Measurements from ENCODE around the gene SOCS3.

- TF ChIP-seq CTCF (conservative IDR thresholded peaks at IDR 0.05 in 1 of 2, IDR thresholded peaks at IDR 0.05 in 1 of 2; ENCODE audit: low read depth in 1 of 2, low read length in 2 of 2) (no peak), EZH2 (IDR thresholded peaks at IDR 0.05; ENCODE audit: low read length, missing control alignments) (no peak)
These were observed 47.0 kb upstream of the SOCS3 start for GRCh38 chr17:78406920-78407319.

Data from fibroblast of lung (primary cell).